Activated CD8-positive, alpha-beta memory T cell treated with anti-CD3 and anti-CD28 coated beads, Interleukin-2, amount 50 U/mL, for 1 hour (primary cell): ENCODE results near the gene PRKCD.
A peak's percentile ranks its signal among the peaks of the same experiment; 100 is the strongest.

Source experiments
- DNase-seq: peaks from one replicate; pipeline ENCODE4 v3.0.0-alpha.2; 2020; ENCODE audit errors: extremely low read depth

Gene PRKCD

DNA sequence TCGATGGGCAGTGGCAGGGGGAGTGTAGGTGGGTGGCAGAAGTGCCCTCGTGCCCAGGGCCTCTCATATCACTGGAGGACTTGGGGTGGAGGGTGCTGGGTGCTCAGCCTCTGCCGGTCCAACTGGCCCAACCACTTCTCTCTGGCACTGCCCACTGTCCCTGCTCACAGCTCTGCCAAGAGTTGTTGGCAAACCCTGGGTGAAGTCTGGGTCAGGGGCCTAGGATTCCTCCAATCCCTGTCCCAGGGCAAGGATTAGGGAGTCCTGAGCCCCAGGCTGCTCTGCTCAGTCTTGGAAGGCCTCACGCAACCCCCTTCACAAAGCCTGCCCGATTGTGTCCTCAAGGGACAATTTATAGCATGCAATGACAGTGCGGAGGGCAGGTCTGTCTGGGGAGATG is 5.2 kb upstream of the PRKCD start:
- no peak for DNase-seq

GRCh38 chr3:53156368-53156834 is 4.6 kb upstream of the PRKCD start:
- no peak for DNase-seq

DNA sequence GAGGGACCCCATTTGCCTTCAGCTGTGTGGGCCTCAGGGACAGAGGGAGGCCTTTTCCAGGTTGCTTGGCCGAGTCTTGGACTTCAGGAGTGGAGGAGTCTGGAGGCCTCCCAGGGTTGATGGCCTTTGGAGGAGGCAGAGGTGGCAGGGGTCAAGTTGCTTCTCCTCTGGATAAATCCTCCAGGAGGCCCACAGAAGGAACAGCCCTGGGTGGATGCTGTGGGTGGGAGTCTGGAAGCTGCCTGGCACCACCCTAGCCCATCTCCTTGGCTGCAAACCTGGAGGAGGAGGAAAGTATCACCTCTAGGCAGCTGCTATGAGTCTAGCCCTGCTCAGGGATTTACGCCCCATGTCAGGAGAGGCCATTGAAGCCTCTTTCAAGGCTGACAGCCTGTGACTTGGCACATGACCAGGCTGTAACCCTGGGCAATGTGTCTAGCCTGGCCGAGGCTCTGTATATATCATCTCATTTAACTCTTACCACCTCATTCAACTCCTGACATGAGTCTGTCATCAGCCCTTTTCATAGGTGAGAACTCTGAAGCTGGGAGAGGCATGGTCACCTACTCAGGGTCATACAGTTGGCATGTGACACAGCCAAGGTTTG is 2.9 kb upstream of the PRKCD start:
- DNase-seq, result no peak

DNA sequence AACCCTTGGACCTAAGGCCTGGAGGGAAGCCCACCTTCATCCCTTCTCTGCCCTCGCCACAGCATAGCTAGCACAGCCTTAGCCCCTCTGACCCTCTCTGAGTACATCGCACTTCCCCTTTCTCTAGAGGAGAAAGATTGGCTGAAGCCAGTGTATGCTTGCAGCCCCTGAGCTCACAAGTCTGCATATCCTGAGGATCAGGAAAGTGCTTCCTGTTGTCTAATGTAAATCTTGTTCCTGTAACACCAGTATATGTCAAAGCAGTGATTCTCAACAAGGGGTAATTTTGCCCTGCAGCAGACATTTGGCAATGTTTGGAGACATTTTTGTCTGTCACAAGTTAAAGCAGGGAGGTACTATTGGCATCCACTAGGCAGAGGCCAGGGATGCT is 2.2 kb upstream of the PRKCD start:
- no peak for DNase-seq

GRCh38 chr3:53159156-53160060 is 1.6 kb upstream of the PRKCD start:
- DNase-seq, result no peak

GRCh38 chr3:53160061-53160659 is 849 bp upstream of the PRKCD start:
- DNase-seq, result no peak

DNA sequence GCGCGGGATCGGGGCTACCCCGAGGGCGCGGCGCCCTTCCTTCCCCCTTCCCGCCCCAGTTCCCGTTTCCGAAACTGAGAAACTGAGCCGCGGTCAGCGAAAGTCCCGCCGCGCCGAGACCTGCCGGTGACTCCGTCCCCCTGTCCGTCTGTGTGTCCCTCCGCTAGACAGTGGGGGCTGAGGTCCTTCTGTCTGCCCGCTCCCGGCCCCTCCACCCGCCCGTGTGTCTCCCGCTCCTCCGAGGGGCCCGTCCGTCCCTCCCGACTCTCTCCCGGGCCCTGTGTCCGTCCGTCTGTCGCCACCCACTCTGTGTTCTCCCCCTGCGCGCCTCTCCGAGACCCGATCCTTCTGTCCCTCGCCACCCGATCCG is 426 bp downstream of the PRKCD start:
- no peak for DNase-seq

GRCh38 chr3:53161820-53162671 is 1.0 kb downstream of the PRKCD start:
- no peak for DNase-seq

GRCh38 chr3:53162672-53163443 is 1.8 kb downstream of the PRKCD start:
- peak; percentile 26 for DNase-seq

DNA sequence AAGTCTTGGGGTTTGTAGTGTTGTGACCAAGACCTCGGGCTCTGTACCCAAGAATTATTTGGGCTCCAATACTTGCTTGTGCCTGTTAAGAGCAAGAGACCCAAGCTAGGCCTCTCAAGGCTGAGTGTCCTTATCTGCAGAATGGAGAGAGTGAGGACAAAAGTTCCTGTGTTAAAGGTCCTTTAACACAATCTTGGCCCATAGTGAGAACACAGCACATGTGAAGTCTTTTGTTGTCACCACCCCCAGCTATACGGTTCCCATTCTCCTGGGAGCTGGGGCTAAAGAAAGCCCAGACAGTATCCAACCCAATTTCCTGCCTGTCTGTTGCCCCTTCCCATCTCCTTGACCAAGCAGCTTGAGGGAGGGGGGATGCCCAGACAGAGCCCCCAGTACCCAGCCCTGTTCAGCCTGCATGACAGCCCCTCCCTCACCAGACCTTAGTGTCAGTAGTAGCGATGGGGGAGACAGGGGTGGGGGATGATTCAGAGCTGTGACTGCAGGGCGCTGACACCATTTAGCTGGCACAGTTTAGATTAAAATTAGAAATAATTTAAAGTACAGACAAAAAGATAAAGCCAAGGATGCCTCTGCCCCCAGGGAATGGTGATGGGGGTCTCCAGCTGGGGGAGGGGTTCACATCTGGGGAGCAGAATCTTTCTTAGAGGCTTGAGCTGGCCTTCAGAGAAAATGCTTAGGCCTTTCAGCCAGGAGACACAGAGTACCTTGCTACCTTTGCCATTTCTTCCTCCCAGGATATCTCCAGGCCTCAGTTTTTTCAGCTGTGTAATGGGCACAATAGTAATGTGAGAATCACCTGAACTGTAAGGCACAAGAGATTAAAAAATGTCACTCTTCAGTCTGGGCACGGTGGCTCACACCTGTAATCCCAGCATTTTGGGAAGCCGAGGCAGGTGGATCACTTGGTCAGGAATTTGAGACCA is 2.7 kb downstream of the PRKCD start:
- no peak for DNase-seq

DNA sequence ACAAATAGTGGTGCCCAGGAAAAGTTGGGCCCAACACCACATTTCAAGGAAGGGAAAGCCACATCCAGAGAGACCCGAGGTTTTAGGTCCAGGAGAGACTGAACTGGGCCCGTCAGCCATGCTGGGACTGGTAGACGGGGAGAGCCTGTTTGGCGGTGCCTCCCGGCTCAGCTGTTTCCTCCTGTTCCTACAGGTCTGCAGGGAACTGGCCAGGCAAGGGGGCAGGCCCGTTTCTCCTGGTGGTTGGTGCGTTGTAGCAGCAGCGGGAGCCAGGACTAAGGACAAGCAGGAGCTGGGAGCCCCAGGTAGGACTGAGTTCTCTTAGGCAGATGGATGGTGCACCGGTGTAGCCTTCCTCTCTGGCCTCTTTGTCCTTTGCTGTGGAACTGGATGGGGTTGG is 3.9 kb downstream of the PRKCD start:
- DNase-seq, result no peak

GRCh38 chr3:53166206-53166605 is 5.2 kb downstream of the PRKCD start:
- no peak for DNase-seq

- DNase-seq, result no peak
These were observed 5.8 kb downstream of the PRKCD start for GRCh38 chr3:53166781-53167291.

DNA sequence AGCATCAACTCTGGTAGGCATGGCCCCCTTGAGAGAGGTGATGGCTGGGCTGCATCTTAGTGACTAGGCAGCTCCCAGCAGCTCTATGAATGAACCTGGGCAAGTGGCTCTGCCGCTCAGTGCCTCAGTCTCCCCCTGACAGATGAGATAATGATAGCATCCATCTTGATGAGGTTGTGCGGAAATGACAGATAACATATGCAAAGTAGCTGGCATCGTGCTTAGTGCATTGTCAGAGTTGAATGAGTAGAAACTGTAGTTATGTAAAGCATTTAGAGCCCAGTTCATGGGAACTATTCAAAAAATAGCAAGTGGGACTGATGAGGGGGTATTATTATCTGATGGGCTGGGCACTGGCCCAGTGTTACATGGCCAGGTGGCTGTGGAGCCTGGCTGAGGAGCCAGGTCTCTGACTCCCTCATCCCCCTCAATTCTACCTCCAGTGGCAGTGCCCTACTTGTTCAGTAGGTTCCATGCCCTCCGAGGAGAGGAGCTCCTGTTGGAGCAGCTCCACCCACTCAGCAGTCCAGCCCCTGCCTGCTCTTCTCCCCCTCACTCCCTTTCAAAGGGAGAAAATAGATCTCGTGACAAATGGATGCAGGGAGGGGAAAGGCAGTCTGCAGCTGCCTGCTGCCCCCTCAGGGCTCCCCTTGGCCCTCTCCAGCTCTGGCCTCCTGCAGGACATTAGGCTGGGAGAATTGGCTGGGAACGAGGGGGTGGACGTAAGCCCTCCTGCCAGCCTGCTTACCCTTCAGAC is 6.6 kb downstream of the PRKCD start:
- DNase-seq, result no peak

GRCh38 chr3:53168175-53168923 is 7.3 kb downstream of the PRKCD start:
- no peak for DNase-seq

- DNase-seq, result no peak
These were observed 8.2 kb downstream of the PRKCD start for GRCh38 chr3:53169045-53169831.

DNA sequence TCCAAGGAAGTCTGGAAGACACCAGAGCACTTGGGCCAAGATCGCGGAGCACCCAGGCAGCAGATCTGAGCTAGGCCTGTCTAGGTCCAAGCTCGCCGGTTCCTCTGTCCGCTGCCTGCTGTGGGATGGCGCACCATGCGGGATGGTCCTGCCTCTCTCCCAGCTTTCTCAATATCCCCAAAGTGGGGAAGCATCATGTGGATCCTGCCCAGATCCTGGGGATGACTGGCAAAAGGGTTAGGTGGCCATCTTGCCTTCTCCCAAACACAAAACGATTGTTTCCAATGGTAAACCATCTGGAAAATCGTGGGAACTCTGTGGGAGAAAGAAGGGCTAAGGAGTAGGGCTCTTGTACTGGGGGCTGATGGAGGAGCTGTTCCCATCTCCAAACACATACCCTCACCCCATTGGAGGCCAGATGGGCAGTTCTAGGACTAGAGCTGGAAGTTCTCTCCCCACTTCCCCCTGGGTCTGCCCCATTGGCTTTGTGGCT is 8.9 kb downstream of the PRKCD start:
- no peak for DNase-seq
